H1 (cell line): ENCODE measurements around the gene C1GALT1C1L. TPM values are rescaled to one million over a fixed set of nuclear protein-coding genes. Genes with fewer than 3 reads are reported as not detected.

Experiments
- CHD1 ChIP-seq: IDR thresholded peaks from 2 replicates; pipeline ENCODE4 v1.6.1; 2012; ENCODE audit warnings: low read depth, low read length, improper control_type of control experiment
- GTF2F1 ChIP-seq: IDR thresholded peaks from 2 replicates; pipeline ENCODE4 v1.6.1; 2012; ENCODE audit warnings: low read depth, low read length, improper control_type of control experiment, borderline replicate concordance
- NRF1 ChIP-seq: IDR thresholded peaks from 2 replicates; pipeline ENCODE4 v1.6.1; 2011; ENCODE audit warnings: mild to moderate bottlenecking, low read depth, low read length, improper control_type of control experiment
- RNF2 ChIP-seq: fragments of 200-900, 300-1000 bp; sonication (generic); IDR thresholded peaks from 2 replicates; pipeline ENCODE4 v1.7.1; 2016; ENCODE audit warnings: borderline replicate concordance, low read depth, mild to moderate bottlenecking, antibody characterized with exemption, low read length; ENCODE audit not compliant: poor library complexity, severe bottlenecking; ENCODE audit errors: missing control alignments
- TCF12 ChIP-seq: IDR thresholded peaks from 2 replicates; pipeline ENCODE4 v1.6.1; 2011; ENCODE audit warnings: low read depth, mild to moderate bottlenecking, low read length
- polyA plus RNA-seq, 7 experiments: library from polyadenylated mRNA; depleted of rRNA in 3 of 7; stranded (reverse) in 5 of 7; unstranded in 2 of 7; fragments of >200 nt in 5 of 7; fragments of 200-250 nt in 2 of 7; gene quantifications; 1 replicate in 5 of 7; 2 replicates in 1 of 7; 4 replicates in 1 of 7; pipeline versions ENCODE4 v1.2.1 to v1.2.3, GENCODE V29; 2011 to 2013; ENCODE audit warnings: missing spikeins in 2 of 7, mixed read lengths in 2 of 7
- total RNA-seq: library from RNA; stranded (reverse); fragmentation: NEBNext Ultra II Directional; extraction: Animal tissue kit (Norgen Biotek cat#: 25700); gene quantifications from 2 replicates; pipeline ENCODE4 v1.2.1, GENCODE V29; 2021

Gene C1GALT1C1L
- total and polyA plus RNA-seq, 2 of the 8 experiments (the other 6 are each of a cell fraction or from before 2014, with no cell fraction given) = 0.12 TPM; not detected in 1

DNA sequence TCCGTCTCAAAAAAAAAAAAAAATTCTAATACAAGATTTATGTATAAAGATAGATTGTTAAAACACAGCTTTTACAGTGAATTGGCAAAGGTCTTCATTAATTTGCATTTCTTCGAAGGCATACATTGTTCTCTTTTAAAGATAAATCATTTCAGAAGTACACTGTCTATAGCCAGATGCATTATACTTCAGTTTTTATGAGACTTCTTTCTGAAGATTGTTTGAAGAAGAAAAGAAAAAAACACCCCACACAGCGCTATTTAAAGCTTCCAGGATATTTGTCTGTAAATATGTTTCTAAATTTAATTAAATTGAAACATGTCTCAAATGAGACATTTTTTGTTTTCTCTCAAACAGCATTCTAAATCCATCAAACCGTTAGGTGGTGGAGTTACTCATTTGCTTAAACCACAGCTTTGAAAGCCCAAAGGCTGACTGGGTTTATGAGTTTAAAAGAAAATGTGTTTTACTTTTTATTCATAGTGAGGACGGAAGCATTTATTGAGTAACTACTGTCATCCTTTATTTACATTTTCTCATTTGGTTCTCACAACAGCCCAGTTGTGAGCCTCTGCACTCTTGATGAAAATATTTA is 42.4 kb upstream of the C1GALT1C1L start (continued):
- TF ChIP-seq RNF2 = no peak
- TF ChIP-seq CHD1 = no peak
- TF ChIP-seq NRF1 = no peak
- no peak for TF ChIP-seq GTF2F1
- no peak for TF ChIP-seq TCF12
- TF ChIP-seq, all 59 proteins: peak for 0
